HUES6 (cell line): Measurements from ENCODE around the gene CMTM1.
"Not testable (repeated sequence)": the region's sequence is repeated elsewhere in the genome, so short reads cannot be mapped to it uniquely, and the experiment has no call there.

ENCODE experiments used
- H3K27ac ChIP-seq: 2 replicates; pipeline ENCODE4 v1.7.0; 2013; ENCODE audit warnings: low read depth, mild to moderate bottlenecking, low read length, inconsistent platforms
- H3K27me3 ChIP-seq: 2 replicates; pipeline ENCODE4 v1.6.1; 2013; ENCODE audit warnings: low read length; ENCODE audit not compliant: control insufficient read depth, insufficient read depth
- H3K36me3 ChIP-seq: 2 replicates; pipeline ENCODE4 v1.6.1; 2013; ENCODE audit warnings: low read length; ENCODE audit not compliant: control insufficient read depth, insufficient read depth
- H3K4me1 ChIP-seq: 2 replicates; pipeline ENCODE4 v1.6.1; 2013; ENCODE audit warnings: low read length; ENCODE audit not compliant: control insufficient read depth, insufficient read depth
- H3K4me3 ChIP-seq: 2 replicates; pipeline ENCODE4 v1.5.1; 2013; ENCODE audit warnings: low read depth, low read length
- H3K9ac ChIP-seq: one replicate; pipeline ENCODE4 v1.6.1; 2013; ENCODE audit warnings: mild to moderate bottlenecking, low read length
- H3K9me3 ChIP-seq: 2 replicates; pipeline ENCODE4 v1.6.1; 2013; ENCODE audit warnings: low read depth, low read length; ENCODE audit not compliant: control insufficient read depth, insufficient read depth

Gene CMTM1

GRCh38 chr16:66563574-66564334 is 2.5 kb upstream of the CMTM1 start:
- no peaks in the 10 kb centered on the region for H3K9me3 ChIP-seq
- no peak overlapping the region for H3K4me3 ChIP-seq
- no peak overlapping the region for H3K27ac ChIP-seq
- no peak overlapping the region for H3K9ac ChIP-seq
- H3K4me1 ChIP-seq, result no peaks in the 10 kb centered on the region
- no peaks in the 10 kb centered on the region for H3K27me3 ChIP-seq
- H3K36me3 ChIP-seq, result peaks cover 13% of the 10 kb centered on the region

GRCh38 chr16:66567270-66567669 is 1.0 kb downstream of the CMTM1 start:
- not testable (repeated sequence) for H3K27ac ChIP-seq, H3K27me3 ChIP-seq, H3K9me3 ChIP-seq, H3K4me1 ChIP-seq, H3K9ac ChIP-seq, H3K4me3 ChIP-seq
- peaks cover 11% of the 10 kb centered on the region for H3K36me3 ChIP-seq

DNA sequence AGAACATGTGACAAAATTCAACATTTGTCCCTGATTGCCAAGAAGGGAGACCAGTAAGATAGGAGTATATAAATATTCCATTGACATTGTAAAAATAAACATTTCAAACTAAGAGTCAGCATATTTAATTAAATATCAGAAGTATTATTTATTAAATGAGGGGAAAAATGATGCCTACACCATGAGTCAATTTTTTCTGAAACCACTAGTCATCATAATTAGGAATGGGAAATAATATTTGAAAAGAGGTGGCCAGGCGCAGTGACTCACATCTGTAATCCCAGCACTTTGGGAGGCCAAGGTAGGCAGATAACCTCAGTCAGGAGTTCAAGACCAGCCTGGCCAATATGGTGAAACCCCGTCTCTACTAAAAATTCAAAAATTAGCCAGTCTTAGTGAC is 2.1 kb downstream of the CMTM1 start:
- H3K27ac ChIP-seq, result no peak overlapping the region
- no peaks in the 10 kb centered on the region for H3K27me3 ChIP-seq
- H3K36me3 ChIP-seq, result peaks cover 10% of the 10 kb centered on the region
- no peaks in the 10 kb centered on the region for H3K9me3 ChIP-seq
- H3K4me1 ChIP-seq, result no peaks in the 10 kb centered on the region
- no peak overlapping the region for H3K9ac ChIP-seq
- H3K4me3 ChIP-seq, result no peak overlapping the region

DNA sequence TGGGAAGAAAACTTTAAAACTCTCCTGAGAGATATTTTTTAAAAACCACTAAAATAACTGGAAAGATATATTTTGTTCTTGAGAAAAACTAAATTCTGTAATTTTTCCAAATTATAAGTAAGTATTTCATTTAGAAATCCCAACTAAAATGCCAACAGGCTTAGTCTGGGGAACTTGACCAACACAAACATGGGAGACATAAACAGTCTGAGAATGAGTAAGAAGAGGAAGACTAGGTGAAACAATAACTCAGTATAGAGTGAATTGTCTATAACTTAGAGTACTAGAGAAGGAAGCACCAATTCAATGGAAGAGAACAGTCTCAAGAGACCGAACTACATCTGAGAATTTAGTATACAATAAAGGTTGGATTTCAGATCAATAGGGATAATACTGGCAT is 2.9 kb downstream of the CMTM1 start:
- H3K9me3 ChIP-seq, result no peaks in the 10 kb centered on the region
- no peaks in the 10 kb centered on the region for H3K4me1 ChIP-seq
- H3K27me3 ChIP-seq, result no peaks in the 10 kb centered on the region
- no peak overlapping the region for H3K4me3 ChIP-seq
- H3K27ac ChIP-seq, result no peak overlapping the region
- no peak overlapping the region for H3K9ac ChIP-seq
- H3K36me3 ChIP-seq, result peaks cover 7% of the 10 kb centered on the region

DNA sequence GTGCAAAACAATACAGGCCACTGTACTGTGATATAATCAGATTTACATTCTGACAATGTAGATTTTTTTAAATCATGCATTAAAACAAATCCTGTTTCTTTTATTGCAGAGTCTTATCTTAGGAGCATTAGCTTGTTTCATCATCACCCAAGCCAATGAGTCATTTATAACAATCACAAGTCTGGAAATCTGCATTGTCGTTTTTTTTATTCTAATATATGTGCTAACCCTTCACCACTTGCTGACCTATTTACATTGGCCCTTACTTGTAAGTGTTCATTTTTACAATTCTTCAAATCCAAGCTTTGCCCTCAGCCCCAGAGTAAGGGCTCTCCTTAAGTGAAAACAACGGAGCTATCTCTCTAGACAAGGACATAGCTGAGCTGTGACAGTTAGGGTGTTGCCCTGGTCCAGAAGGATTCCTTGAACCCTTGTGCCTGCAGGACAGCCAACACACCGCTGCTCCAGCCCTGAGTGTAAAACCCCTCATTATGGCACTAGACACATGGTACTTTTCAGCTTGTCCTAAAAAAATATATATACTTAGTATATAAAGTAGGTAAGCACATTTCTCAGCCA is 3.7 kb downstream of the CMTM1 start:
- Histone ChIP-seq H3K27ac (no peak overlapping the region), H3K36me3 (peaks cover 7% of the 10 kb centered on the region), H3K9ac (no peak overlapping the region), H3K4me1 (no peaks in the 10 kb centered on the region), H3K27me3 (no peaks in the 10 kb centered on the region), H3K4me3 (no peak overlapping the region), H3K9me3 (no peaks in the 10 kb centered on the region)

DNA sequence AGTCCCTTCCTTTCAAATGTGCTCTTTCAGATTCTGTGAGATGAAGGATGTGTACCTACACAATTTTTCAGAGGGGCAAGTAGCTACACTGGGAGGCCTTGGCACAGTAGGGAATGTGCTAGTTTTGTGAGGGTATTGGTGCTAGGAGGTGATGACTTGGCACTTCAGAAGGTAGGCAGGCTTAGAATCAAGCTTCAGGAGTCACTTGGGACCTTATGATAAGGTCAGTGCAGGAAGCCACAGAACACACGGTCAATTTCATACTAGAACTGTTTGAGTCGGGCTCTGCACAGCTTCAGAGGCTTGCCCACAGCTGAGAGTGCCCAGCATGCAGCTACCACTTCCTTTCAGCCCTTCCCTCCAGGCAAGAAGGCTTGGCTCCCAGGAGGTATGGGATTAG is 6.1 kb downstream of the CMTM1 start:
- H3K27me3 ChIP-seq, result peaks cover 5% of the 10 kb centered on the region; the same call in 1 of the 2 replicates
- no peaks in the 10 kb centered on the region for H3K4me1 ChIP-seq
- H3K4me3 ChIP-seq, result no peak overlapping the region
- no peak overlapping the region for H3K9ac ChIP-seq
- H3K9me3 ChIP-seq, result no peaks in the 10 kb centered on the region
- no peak overlapping the region for H3K27ac ChIP-seq
- no peaks in the 10 kb centered on the region for H3K36me3 ChIP-seq

DNA sequence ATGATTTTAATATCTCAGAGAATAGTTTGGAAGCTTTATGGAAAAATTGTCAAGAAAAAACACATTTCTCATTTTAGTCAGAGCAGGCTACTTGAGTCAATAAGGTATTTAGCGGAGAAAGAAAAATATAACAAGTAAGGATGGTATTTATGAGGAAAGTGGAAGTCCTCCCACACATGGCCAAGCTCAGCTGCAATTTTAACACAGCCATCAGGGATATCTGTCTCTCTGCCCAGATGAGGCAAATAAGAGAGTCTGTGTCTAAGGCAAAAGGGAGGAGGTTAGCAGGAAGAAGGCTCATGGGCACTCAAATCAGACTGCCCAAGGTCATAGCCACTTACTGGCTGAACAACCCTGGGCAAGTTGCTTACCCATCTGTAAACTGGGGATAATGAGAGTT is 7.8 kb downstream of the CMTM1 start:
- no peaks in the 10 kb centered on the region for H3K36me3 ChIP-seq
- no peak overlapping the region for H3K27ac ChIP-seq
- H3K9ac ChIP-seq, result no peak overlapping the region
- H3K27me3 ChIP-seq, result peaks cover 22% of the 10 kb centered on the region
- no peaks in the 10 kb centered on the region for H3K9me3 ChIP-seq
- no peak overlapping the region for H3K4me3 ChIP-seq
- H3K4me1 ChIP-seq, result no peaks in the 10 kb centered on the region; the same call in 1 of the 2 replicates

DNA sequence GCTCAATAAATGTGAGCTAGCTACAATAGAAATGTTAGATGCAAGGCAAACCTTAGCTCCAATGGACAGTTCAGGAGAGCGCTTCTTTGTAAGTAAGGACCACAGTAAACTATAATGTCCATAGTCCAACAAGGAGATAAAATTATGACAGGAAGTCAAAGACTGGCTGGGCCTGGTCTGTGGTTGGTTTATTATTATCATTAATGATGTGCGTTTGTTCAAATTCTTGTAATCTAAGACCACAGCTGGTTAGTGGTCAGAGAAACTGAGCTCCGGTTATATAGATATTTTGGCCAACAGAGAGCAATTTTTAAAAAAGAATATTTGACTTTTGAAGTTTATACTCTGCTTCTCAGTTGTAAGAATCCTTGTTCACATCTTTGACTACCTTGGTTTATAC is 8.3 kb downstream of the CMTM1 start:
- no peak overlapping the region for H3K4me3 ChIP-seq
- H3K36me3 ChIP-seq, result no peaks in the 10 kb centered on the region
- no peaks in the 10 kb centered on the region for H3K9me3 ChIP-seq
- H3K27me3 ChIP-seq, result peaks cover 27% of the 10 kb centered on the region
- H3K9ac ChIP-seq, result no peak overlapping the region
- no peaks in the 10 kb centered on the region; the same call in 1 of the 2 replicates for H3K4me1 ChIP-seq
- H3K27ac ChIP-seq, result no peak overlapping the region

- H3K4me1 ChIP-seq, result peaks cover 2% of the 10 kb centered on the region
- no peaks in the 10 kb centered on the region for H3K9me3 ChIP-seq
- H3K36me3 ChIP-seq, result no peaks in the 10 kb centered on the region
- H3K9ac ChIP-seq, result no peak overlapping the region
- H3K4me3 ChIP-seq, result no peak overlapping the region
- H3K27ac ChIP-seq, result no peak overlapping the region
- peaks cover 32% of the 10 kb centered on the region for H3K27me3 ChIP-seq
These were observed 8.8 kb downstream of the CMTM1 start for GRCh38 chr16:66575060-66575459.

GRCh38 chr16:66576296-66576695 is 10.1 kb downstream of the CMTM1 start:
- Histone ChIP-seq H3K27me3 (peaks cover 36% of the 10 kb centered on the region), H3K4me1 (peaks cover 13% of the 10 kb centered on the region), H3K9me3 (no peaks in the 10 kb centered on the region), H3K36me3 (no peaks in the 10 kb centered on the region), H3K9ac (no peak overlapping the region), H3K27ac (no peak overlapping the region), H3K4me3 (no peak overlapping the region)

DNA sequence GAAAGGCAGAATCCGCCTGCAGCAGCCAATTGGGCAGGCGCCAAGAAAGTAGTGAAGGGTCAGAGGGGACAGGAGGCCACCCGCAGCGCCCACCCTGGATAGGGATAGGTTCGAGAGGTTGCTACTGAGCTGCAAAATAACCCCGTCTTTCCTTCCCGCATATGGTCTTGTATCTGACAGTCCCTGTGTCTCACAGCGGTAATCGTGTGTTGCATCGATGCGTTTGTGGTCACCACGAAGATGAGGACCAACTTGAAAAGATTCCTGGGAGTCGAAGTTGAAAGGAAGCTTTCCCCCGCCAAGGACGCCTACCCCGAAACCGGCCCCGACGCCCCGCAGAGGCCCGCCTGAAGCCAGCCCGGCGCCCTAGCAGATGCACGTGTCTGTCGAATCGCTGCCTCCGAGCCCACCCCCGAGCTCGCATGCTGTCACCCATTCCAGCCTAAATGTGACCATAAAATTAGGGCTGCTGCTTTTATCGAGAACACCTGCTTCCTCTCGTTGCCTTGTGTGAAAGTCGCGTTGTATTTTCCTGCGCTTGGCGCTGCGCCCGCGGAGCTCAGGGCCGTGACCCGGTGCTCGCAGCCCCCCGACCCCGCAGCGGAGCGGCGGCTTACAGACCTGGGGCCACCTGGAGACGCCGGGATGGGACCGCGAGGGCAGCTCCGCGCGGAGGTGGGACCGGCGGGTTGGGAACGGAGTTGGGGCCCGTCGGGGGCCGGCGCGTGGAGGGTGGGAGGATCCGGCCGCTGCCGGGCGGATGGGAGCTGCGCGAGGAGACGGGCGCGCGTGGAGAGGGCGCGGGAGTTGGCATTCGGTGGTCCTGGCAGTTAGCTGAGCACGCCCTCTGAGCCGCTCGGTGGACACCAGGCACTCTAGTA is 12.7 kb downstream of the CMTM1 start, which contains the start of gene CMTM2:
Gene CMTM2 (plus strand): TSS at position 813 of the 881 bp plus-strand sequence. CDS start 145 bp downstream, outside the sequence.
- no peak within 1 kb of the TSS for H3K9ac ChIP-seq
- no peaks in the 10 kb centered on the region for H3K9me3 ChIP-seq
- peak within 1 kb of the TSS; percentile 44; the same call in 1 of the 2 replicates for H3K4me3 ChIP-seq
- no peak within 1 kb of the TSS for H3K27ac ChIP-seq
- H3K36me3 ChIP-seq, result no peaks in the 10 kb centered on the region
- peaks cover 36% of the 10 kb centered on the region for H3K27me3 ChIP-seq
- peaks cover 15% of the 10 kb centered on the region for H3K4me1 ChIP-seq
